ACHN (cell line): ENCODE measurements around the gene LRSAM1.

Source experiments
- DNase-seq: peaks from one replicate; pipeline ENCODE4 v3.0.0-alpha.2; 2015
- in situ Hi-C: cut with HindIII; loops from 2 replicates; pipeline ENCODE4 v1.10.0; 2017; ENCODE audit warnings: low sequenced_read_pairs, low pct_ligation_motif_present, low pct_unique_long_range_greater_than_20kb

LRSAM1 gene

DNA sequence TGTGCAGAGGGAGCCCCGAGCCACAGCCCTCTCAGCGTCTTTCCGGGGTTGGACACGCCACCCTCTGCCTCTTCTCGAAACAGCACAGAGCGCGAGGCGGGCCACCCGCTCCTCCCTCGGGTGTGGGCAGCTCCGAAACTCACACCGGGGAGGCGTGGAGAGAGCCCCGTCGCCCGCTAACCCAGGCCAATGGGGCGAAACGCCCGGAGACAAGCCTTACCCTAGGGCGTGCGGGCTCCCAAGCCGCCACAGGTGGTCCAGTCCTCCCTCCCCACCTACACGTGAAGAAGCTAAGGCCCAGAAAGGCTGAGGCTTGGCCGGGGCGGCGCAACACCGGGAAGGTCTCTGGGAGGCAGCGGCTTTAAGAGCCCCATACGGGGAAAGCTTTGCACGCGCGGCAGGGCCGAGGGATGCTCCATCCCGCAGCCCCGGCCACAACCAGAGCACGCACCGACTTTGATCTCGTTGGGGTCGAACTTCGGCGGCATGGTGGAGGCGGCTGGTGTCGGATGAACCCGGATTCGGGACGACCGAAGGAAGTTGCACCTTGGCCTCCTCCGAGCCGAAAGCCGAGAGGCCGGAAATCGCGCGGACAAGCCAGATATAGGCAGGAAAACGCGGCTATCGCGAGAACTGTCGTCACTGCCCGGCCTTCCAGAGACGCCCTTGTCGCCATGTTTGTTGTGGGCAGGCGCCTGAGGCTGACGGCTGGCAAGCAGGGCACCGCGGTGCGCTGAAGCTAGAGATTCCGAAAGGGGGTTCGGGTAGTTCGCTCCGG, at the start of gene LRSAM1, which contains the start of gene RPL12:
LRSAM1 (plus strand) TSS at position 681 of the 778 bp plus-strand sequence. CDS start 3,018 bp downstream, outside the sequence.
RPL12 (minus strand) TSS at position 577 of the 778 bp plus-strand sequence; CDS start at position 488, 89 bp downstream.
- DNase-seq: peak; percentile 93
- in situ Hi-C loops: no loop called here

DNA sequence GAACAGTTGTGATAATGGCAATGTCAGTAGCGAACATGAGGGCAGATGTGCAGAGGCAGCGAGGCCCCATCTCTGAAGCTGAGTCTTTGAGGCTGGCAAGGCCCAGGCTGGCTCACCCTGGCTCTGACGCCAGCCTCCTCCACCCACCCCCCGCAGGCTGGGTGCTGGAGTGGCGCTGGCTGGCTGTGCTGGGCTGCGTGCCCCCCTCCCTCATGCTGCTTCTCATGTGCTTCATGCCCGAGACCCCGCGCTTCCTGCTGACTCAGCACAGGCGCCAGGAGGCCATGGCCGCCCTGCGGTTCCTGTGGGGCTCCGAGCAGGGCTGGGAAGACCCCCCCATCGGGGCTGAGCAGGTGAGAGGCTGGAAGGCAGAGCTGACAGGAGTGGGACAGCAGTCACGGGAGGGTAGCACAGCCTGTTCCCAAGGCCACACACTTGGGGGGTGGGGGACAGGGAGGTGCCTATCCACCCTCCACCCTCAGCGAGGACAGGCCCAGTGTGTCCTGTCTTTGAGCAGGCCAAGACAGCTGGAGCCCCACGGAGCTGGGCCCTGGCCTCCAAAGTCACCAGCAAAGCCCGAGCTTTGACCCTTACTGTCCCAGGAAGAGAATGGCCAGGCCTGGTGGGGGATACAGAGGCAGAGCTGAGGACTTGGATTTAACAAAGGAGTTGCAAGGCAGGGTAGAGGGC, 48.8 kb upstream of the LRSAM1 start:
- no peak for DNase-seq
- in situ Hi-C loops: no loop called here

DNA sequence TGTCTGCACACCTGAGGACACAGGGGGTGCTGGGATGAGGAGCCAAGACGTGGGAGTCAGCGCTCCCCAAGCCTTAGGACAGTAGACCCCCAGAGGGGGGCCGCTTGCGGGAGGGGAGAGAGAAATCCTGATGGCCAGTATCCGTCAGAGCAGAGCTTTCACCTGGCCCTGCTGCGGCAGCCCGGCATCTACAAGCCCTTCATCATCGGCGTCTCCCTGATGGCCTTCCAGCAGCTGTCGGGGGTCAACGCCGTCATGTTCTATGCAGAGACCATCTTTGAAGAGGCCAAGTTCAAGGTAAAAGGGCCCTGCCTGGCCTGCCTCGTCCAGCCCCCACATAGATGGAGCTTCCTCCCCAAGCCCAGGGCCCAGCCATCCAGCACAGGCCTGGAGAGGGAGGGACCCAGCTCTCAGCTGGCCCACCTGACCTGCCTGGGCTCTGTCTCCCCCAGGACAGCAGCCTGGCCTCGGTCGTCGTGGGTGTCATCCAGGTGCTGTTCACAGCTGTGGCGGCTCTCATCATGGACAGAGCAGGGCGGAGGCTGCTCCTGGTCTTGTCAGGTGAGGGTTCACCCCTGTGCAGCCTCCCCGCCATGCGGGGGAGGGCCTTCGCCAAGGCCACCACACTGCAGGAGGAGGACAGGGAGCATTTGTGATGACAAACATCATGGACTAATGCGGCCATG, 47.7 kb upstream of the LRSAM1 start:
- in situ Hi-C loops: no loop called here
- no peak for DNase-seq

DNA sequence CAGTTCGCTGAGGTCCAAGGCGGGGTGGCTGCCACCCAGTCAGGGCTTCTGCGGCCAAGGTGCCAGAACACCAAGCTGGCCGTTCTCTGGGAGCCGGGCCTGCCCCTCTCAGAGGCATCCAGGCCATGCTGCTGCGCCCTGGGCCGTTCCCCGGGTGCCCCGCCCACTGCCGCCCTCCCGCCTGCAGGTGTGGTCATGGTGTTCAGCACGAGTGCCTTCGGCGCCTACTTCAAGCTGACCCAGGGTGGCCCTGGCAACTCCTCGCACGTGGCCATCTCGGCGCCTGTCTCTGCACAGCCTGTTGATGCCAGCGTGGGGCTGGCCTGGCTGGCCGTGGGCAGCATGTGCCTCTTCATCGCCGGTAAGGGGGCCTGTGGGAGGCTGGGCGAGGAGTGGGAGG, 46.7 kb upstream of the LRSAM1 start:
- no peak for DNase-seq
- in situ Hi-C loops: no loop called here

DNA sequence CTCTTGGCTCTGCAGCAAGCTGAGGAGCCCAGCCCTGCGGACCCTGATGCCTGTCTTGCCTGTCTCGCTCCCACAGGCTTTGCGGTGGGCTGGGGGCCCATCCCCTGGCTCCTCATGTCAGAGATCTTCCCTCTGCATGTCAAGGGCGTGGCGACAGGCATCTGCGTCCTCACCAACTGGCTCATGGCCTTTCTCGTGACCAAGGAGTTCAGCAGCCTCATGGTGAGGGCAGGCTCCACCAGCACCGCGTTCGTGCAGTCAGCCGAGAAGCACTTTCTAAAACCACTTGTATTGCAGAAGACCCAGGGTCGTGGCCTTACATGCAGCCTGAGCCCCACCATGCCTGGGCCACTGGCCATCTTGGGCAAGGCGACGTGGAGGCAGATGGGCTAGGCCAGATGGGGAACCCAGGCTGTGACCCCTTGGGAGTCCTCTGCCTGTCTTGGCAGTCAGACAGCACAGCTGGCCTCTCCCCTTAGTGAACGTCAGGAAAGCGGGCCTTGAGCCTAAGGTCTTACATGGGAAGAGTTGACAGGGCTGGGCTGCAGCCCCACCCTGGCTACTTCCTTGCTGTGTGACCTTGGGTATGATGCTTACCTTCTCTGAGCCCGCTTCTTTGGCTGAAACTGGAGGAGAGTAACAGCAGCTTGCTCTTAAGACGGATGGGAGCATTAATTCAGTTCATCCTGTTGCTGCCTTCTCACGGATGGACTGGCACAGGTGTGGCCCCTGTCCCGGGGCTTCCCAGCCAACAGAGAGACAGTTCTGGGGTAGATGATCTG, 45.8 kb upstream of the LRSAM1 start:
- in situ Hi-C loops: no loop called here
- DNase-seq: no peak

DNA sequence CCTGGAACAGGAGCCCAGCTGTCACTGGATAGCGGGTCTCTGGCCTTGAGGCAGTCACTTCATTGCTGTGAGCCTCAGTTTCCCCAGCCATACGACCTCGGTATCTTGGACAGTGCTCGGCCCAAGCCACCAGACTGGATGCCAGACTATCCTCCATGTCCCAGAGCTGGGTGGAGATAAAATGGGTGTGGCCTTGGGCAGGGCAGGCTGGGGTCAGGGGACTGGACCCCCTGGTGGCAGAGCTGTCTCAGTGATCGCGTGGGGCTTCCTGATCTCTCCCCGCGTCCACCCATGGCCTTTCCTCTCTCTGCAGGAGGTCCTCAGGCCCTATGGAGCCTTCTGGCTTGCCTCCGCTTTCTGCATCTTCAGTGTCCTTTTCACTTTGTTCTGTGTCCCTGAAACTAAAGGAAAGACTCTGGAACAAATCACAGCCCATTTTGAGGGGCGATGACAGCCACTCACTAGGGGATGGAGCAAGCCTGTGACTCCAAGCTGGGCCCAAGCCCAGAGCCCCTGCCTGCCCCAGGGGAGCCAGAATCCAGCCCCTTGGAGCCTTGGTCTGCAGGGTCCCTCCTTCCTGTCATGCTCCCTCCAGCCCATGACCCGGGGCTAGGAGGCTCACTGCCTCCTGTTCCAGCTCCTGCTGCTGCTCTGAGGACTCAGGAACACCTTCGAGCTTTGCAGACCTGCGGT, 44.4 kb upstream of the LRSAM1 start:
- no peak for DNase-seq
- in situ Hi-C loops: no loop called here

DNA sequence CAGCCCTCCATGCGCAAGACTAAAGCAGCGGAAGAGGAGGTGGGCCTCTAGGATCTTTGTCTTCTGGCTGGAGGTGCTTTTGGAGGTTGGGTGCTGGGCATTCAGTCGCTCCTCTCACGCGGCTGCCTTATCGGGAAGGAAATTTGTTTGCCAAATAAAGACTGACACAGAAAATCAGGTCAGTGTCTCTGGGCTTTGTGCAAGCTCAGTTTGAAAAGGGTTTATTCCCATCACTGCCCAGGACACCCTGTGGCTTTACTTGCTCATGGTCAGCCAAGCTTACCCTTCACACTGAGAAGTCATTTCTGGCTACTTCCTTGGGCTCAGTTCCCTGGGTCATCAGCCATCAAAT, 43.8 kb upstream of the LRSAM1 start:
- in situ Hi-C loops: no loop called here
- DNase-seq: no peak

DNA sequence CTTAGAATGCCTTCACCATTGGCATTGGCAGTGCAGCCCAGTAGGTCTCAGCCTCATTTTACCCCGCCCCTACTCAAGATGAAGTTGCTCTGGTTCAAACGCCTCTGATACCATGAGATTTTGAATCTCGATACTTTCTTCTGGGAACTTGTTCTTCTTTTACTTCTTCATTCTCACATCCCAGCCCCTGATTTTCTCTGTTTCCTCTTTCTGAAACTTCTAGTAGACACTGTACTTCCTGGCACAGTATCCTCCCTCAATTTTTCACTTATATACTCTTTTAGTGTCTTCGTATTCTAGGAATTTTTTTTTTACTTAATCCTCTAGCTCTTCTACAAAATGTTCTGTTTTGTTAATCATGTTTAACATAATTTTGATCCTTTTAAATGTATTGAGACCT, 40.2 kb upstream of the LRSAM1 start:
- no peak for DNase-seq
- in situ Hi-C loops: no loop called here

DNA sequence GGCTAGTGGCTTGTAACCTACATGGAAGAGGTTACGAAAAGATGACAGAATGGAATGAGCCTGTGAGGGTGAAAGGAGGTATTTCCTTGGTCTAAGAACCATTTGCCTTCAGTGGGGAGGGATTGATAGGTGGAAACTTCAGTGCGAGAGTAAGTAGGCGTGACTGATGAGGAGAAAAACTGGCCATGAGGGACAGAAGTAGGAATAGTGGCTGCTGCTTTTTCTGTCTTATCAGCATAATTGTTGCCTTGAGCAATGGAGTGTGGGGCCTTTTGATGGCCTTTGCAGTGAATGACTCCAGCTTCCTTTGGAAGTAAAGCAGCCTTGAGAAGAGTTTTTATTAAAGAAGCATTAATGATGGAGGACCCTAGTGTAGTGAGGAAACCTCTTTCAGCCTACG, 36.2 kb upstream of the LRSAM1 start:
- in situ Hi-C loops: no loop called here
- no peak for DNase-seq

DNA sequence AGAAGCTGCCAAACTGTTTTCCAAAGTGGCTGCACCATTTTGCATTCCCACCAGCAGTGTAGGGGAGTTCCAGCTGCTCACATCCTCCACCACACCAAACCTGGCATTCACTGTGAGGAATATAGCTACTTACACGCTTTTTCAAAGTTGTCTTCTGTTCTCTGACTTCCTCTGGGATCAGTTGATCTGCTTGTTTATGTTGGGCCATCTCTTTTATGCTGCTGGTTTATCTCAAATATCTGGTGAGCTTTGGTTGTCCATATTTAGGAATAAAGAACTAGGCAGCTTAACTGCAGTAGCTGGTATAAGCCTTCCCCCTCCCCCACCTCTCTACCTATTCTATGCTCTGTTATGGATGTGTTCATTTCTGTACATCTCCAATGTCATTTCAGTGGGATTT, 35.7 kb upstream of the LRSAM1 start:
- in situ Hi-C loops: no loop called here
- no peak for DNase-seq

DNA sequence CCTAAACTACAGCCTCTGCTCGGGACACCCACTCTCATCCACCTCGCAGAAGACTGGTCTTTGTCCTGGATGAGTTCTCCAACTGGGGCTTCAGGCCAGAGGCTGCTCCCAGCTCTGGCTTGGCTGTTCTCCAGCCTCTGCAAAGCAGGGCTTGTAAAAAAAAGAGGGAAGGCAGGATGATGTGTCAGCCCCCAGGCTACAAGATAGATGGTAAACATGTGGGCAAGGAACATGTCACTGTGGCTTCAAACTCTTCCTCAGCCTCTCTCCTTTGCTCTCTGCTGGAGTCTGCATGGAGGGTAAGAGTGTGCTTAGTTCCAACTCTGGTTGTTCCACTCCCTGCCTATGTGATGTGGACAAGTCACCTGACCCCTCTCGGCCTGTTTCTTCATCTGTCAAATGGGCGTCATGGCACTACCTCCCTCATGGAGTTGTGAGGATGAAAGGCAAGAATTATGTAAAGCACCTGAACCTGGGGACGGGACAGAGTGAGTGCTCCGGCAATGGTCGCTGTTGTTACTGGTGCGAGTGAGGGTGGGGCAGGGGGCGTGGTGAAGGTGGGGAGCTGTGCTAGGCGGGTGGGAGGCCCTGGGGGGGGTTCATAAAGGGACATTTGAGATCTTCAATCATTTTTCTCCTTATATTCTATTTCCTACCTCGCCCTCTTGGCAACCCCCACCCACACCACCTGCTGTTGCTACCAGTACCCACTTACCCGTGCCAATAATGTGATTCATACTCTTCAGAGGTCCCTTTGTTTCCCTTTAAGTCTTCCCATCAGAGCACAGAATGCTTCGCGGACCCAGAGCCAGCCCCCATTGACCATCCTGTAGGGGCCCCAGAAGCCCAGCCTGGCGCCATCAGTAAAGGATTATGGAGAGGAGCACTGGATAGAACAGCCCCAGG, 33.9 kb upstream of the LRSAM1 start:
- in situ Hi-C loops: no loop called here
- DNase-seq: no peak

DNA sequence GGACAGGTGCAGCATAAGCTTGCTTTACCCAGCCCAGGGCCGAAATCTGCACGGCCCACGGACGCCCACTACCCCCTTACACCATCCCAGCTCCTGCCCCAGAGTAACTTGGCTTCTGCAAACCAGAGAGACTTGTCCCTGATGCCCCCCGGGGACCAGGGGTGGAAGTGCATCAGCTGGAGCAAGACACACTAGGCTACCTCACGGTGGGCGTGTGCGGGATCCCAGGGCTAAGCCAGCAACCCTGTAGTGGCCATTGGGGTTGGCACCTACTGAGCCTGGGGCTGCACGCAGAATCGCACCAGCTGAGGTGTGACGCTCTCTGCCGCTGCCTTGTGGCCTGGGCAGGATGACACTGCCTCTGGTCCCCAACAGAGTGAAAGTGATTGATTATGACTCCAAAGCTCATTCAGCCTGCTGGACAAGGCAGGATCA, 33.3 kb upstream of the LRSAM1 start:
- peak; percentile 46 for DNase-seq
- in situ Hi-C loops: no loop called here

DNA sequence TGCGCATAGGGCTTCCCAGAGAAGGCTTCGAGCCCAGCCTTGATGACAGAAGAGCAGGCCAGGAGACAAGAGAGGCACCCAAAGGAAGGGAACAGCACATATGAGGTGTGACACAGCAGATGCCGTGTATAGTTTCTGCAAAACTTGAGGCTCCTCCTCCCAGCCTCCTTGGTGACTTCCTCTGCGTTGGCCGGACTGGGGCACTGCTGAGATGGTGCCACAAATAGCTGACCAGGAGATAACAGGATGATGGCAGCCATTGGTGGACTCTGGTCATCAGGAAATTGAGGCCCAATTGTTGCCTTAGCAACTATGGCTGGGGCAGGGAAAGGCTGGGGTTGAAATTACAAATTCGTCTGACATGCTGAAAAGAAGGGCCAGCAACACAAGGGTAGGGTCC, 32.0 kb upstream of the LRSAM1 start:
- in situ Hi-C loops: no loop called here
- no peak for DNase-seq

DNA sequence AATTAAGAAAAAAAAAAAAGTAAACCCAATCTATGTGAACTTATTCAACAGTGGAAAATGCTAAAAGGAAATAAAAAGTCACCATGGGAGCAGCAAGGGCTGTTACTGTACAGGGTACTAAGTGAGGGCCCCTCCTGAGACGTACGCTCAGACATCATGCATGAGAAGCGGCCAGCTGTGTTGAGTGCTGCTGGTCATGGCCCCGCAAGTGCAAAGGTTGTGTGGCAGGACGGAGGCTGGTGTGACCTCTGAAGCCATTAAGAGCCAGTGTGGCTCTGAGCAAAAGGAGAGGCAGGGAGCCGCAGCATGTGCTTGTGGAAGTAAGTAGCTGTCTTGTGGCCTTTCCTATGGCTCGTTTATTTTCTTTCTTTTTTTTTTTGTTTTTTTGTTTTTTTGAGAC, 30.3 kb upstream of the LRSAM1 start:
- no peak for DNase-seq
- in situ Hi-C loops: no loop called here

DNA sequence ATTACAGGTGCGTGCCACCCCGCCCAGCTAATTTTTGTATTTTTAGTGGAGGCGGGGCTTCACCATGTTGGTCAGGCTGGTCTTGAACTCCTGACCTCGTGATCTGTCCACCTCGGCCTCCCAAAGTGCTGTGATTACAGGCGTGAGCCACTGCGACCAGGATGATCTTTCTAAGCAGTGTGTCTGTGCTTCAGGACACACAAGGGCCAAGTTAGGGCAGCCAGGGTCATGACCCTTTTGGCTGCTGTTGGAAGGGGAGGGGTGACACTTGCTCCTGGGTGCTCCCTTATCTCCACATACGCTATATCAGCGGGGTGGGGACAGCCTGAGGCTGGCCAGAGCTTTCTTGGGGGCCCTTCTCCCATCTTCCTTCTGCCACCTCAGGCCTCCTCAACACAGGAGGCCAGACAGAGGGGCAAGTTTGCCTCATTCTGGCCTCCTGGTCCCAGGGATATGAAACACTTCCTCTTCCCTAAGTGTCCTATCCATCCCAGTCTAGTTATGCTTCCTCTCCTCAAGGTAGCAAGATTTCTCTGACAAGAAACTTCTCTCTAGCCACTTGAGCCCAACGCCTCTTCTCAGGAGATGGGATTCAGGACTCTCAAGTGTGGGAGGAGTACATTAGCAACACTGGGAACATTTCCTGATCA, 29.1 kb upstream of the LRSAM1 start:
- in situ Hi-C loops: no loop called here
- no peak for DNase-seq

DNA sequence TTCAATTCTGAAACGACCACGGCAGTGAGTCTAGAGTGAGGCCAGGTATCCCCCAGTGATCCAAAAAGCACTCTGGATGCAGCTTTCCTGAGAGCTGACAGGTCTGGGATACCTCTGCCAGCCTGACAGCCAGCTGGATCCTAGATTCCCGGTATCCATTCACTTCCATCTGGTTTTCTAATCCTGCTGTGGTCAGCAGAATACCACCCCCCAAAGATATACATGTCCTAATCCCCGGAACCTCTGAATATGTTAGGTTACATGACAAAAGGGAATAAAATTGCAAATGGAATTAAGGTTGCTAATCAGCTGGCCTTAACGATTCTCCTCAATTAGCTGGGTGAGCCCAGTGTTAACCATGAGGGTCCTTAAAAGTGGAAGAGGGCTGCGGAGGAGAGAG, 28.5 kb upstream of the LRSAM1 start:
- DNase-seq: no peak
- in situ Hi-C loops: no loop called here

DNA sequence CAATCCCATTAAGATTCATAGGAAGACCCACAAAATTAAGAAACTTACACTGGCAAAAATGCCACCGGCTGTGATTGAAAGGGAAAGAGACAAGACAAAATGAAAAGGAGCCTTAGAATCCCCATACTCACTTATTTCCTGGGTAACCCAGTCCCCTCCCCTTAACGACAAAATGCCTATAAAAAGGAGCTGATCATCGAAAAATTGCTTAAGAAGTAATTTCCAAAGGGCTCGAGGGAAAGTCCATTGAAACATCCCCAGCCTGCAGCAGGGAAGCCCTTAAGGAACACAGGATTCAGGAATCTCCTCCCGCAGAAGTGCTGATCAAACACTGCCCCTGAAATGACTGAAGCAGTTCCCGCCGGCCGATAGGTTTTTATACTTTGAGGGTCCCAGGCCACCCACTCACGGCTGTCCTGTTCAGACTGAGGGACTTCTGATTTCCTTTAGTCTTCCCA, 27.8 kb upstream of the LRSAM1 start:
- DNase-seq: no peak
- in situ Hi-C loops: no loop called here
